PC-3 (cell line): ENCODE results near the gene ATP8A2.

Experiments used
- EZH2 ChIP-seq: fragments of 300-600 bp; sonication (generic); IDR thresholded peaks from one replicate; pipeline ENCODE4 v1.6.1; 2017; ENCODE audit warnings: antibody characterized with exemption, mild to moderate bottlenecking, low read length; ENCODE audit not compliant: unreplicated experiment
- EZH2phosphoT487 ChIP-seq: fragments of 300-600 bp; sonication (generic); IDR thresholded peaks from 2 replicates; pipeline ENCODE4 v1.6.1; 2018; ENCODE audit warnings: mild to moderate bottlenecking, antibody characterized with exemption, low read length, borderline replicate concordance
- TF ChIP-seq, protein P1 (sequence below): fragments of 300-600 bp; sonication (generic); conservative IDR thresholded peaks from 2 replicates; pipeline ENCODE4 v1.5.1; 2017; ENCODE audit warnings: antibody characterized with exemption, low read depth, mild to moderate bottlenecking, low read length

DNA sequence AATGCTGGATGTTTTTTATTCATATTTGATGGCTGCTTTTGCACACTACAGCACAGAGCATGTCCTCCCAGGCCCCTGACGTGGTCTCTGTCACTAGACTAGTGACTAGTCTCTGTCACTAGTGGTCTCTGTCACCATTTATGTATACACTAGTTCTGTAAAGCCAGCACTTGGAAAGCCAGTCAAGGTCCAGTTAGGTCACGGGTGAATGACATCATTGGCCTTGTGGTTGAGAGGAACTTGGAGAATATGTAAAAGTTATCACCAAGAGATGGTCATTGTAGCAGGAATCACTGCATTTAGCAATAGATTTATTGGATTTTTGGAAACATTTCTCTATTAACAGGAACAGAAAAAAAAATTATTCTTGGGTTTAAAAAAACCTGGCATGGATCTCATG is 607.2 kb downstream of the ATP8A2 start:
- TF ChIP-seq, protein P1, sequence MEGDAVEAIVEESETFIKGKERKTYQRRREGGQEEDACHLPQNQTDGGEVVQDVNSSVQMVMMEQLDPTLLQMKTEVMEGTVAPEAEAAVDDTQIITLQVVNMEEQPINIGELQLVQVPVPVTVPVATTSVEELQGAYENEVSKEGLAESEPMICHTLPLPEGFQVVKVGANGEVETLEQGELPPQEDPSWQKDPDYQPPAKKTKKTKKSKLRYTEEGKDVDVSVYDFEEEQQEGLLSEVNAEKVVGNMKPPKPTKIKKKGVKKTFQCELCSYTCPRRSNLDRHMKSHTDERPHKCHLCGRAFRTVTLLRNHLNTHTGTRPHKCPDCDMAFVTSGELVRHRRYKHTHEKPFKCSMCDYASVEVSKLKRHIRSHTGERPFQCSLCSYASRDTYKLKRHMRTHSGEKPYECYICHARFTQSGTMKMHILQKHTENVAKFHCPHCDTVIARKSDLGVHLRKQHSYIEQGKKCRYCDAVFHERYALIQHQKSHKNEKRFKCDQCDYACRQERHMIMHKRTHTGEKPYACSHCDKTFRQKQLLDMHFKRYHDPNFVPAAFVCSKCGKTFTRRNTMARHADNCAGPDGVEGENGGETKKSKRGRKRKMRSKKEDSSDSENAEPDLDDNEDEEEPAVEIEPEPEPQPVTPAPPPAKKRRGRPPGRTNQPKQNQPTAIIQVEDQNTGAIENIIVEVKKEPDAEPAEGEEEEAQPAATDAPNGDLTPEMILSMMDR = no peak
- TF ChIP-seq EZH2phosphoT487 = no peak
- TF ChIP-seq EZH2 = no peak
